Transverse colon (tissue), 4 donors: Measurements from ENCODE around the gene GLRA3.

ENCODE experiments used
- EP300 ChIP-seq: sonication (generic); formaldehyde crosslinking; IDR thresholded peaks from one replicate; pipeline ENCODE4 v1.6.1; 2017; ENCODE audit warnings: antibody characterized with exemption, low read depth
- POLR2A ChIP-seq: fragments of 450-650 bp; IDR thresholded peaks from one replicate; pipeline ENCODE4 v1.6.1; 2016; ENCODE audit warnings: antibody characterized with exemption, mild to moderate bottlenecking, moderate library complexity
- POLR2AphosphoS5 ChIP-seq, 3 donors: sonication (generic); formaldehyde crosslinking; IDR thresholded peaks; one replicate each; pipeline ENCODE4 v1.6.1; 2016; ENCODE audit warnings: antibody characterized with exemption in 3 of 3
- TF ChIP-seq, protein P1 (sequence below), 5 experiments: fragments of 200-600 bp in 3 of 5; fragments of 450-650 bp in 2 of 5; sonication (generic) in 3 of 5; IDR thresholded peaks; 1 replicate in 2 of 5; 2 replicates in 3 of 5; pipeline ENCODE4 v1.5.1; 2016 to 2017; ENCODE audit warnings: antibody characterized with exemption in 5 of 5, inconsistent platforms in 3 of 5, mild to moderate bottlenecking in 2 of 5, moderate library complexity in 1 of 5

DNA sequence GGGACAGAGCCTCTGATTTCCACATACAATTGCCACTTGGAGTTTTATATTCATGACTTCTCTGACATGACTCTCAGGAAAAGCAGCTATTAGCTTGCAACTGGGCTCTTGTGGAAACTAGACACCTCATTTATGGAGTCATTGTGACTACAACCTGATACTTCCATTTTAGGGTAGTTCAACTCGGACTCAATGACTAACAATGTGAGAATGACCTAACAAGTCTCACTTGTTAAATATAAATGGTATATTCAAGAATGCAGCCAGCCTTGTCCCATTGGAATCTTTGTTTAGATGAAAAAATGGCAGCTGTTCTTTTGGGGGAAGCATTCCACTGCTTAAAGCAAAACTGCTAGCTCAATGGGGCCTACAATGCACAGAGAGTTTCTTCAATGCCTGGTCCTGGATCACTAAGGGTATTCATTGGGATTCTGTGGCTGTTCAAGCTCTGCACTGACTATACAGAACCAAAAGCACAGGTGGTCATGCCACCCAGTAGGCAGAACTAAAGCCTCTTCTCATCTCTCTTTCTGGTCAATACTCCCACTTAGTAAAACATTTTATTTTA, 36.5 kb upstream of the GLRA3 start:
- TF ChIP-seq, protein P1, sequence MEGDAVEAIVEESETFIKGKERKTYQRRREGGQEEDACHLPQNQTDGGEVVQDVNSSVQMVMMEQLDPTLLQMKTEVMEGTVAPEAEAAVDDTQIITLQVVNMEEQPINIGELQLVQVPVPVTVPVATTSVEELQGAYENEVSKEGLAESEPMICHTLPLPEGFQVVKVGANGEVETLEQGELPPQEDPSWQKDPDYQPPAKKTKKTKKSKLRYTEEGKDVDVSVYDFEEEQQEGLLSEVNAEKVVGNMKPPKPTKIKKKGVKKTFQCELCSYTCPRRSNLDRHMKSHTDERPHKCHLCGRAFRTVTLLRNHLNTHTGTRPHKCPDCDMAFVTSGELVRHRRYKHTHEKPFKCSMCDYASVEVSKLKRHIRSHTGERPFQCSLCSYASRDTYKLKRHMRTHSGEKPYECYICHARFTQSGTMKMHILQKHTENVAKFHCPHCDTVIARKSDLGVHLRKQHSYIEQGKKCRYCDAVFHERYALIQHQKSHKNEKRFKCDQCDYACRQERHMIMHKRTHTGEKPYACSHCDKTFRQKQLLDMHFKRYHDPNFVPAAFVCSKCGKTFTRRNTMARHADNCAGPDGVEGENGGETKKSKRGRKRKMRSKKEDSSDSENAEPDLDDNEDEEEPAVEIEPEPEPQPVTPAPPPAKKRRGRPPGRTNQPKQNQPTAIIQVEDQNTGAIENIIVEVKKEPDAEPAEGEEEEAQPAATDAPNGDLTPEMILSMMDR (IDR thresholded peaks at IDR 0.05) = no peak
- TF ChIP-seq POLR2A = no peak
- TF ChIP-seq POLR2AphosphoS5 (IDR thresholded peaks at IDR 0.05) = no peak
- no peak for TF ChIP-seq EP300
